Keratinocyte (primary cell): Measurements from ENCODE around the gene RAB11A. TPM values are rescaled to one million over a fixed set of nuclear protein-coding genes. Genes with fewer than 3 reads are reported as not detected.

Experiments
- DNase-seq: peaks from one replicate; pipeline ENCODE4 v3.0.0-alpha.2; 2011; ENCODE audit warnings: low read depth, missing footprints, low spot score
- FAIRE-seq: peaks from 2 replicates; lab custom pipeline; 2011; peaks lifted over from hg19 to GRCh38; lab: Jason Lieb, UNC
- H2AFZ ChIP-seq: 2 replicates; pipeline ENCODE4 v1.6.0; 2012; ENCODE audit warnings: low read length, control low read depth, inconsistent platforms; ENCODE audit not compliant: control insufficient read depth
- H3K27ac ChIP-seq: 2 replicates; pipeline ENCODE4 v1.5.1; 2011; ENCODE audit warnings: low read length; ENCODE audit not compliant: control insufficient read depth, insufficient read depth
- H3K27me3 ChIP-seq: 3 replicates; pipeline ENCODE4 v1.6.0; 2011; ENCODE audit warnings: low read length; ENCODE audit not compliant: control insufficient read depth, insufficient read depth; ENCODE audit errors: extremely low read depth
- H3K36me3 ChIP-seq, 2 experiments: 2 replicates in 1 of 2; 3 replicates in 1 of 2; pipeline ENCODE4 v1.5.1; 2011; ENCODE audit warnings: low read length in 2 of 2, mild to moderate bottlenecking in 1 of 2; ENCODE audit not compliant: control insufficient read depth in 2 of 2, insufficient read depth in 2 of 2; ENCODE audit errors: extremely low read depth in 1 of 2
- H3K4me1 ChIP-seq: 3 replicates; pipeline ENCODE4 v1.5.1; 2011; ENCODE audit warnings: low read length; ENCODE audit not compliant: control insufficient read depth, insufficient read depth; ENCODE audit errors: extremely low read depth
- H3K4me2 ChIP-seq: 3 replicates; pipeline ENCODE4 v1.6.0; 2011; ENCODE audit warnings: low read depth, low read length; ENCODE audit not compliant: control insufficient read depth, insufficient read depth; ENCODE audit errors: extremely low read depth
- H3K4me3 ChIP-seq, 3 experiments: fragments of 200-600 bp in 1 of 3; sonication (generic) in 1 of 3; 2 replicates in 2 of 3; 3 replicates in 1 of 3; pipeline ENCODE4 v1.5.1; 2011 to 2016; ENCODE audit warnings: low read length in 3 of 3, mild to moderate bottlenecking in 3 of 3, control low read depth in 2 of 3, inconsistent platforms in 1 of 3, low read depth in 1 of 3, mixed read lengths in 1 of 3, mixed run types in 1 of 3, moderate library complexity in 1 of 3; ENCODE audit not compliant: control insufficient read depth in 2 of 3, insufficient read depth in 2 of 3; ENCODE audit errors: extremely low read depth in 1 of 3
- H3K79me2 ChIP-seq: 2 replicates; pipeline ENCODE4 v1.6.0; 2012; ENCODE audit warnings: low read length; ENCODE audit not compliant: control insufficient read depth, insufficient read depth
- H3K9ac ChIP-seq: 3 replicates; pipeline ENCODE4 v1.6.0; 2011; ENCODE audit warnings: low read length; ENCODE audit not compliant: control insufficient read depth, insufficient read depth; ENCODE audit errors: extremely low read depth
- H3K9me1 ChIP-seq: 3 replicates; pipeline ENCODE4 v1.6.0; 2011; ENCODE audit warnings: low read length; ENCODE audit not compliant: control insufficient read depth, insufficient read depth; ENCODE audit errors: extremely low read depth
- H3K9me3 ChIP-seq: 2 replicates; pipeline ENCODE4 v1.5.1; 2012; ENCODE audit warnings: low read depth, low read length; ENCODE audit not compliant: control insufficient read depth
- H4K20me1 ChIP-seq: 3 replicates; pipeline ENCODE4 v1.6.0; 2011; ENCODE audit warnings: low read length; ENCODE audit not compliant: control insufficient read depth, insufficient read depth; ENCODE audit errors: extremely low read depth
- CTCF ChIP-seq, 3 experiments: IDR thresholded peaks in 1 of 3; conservative IDR thresholded peaks in 1 of 3; optimal IDR thresholded peaks in 1 of 3; 2 replicates in 2 of 3; 3 replicates in 1 of 3; pipeline versions ENCODE3 to v1.5.1; 2011; ENCODE audit warnings: low read length in 3 of 3, mild to moderate bottlenecking in 3 of 3, moderate library complexity in 2 of 3, control low read depth in 1 of 3, inconsistent platforms in 1 of 3; ENCODE audit not compliant: insufficient read depth in 2 of 3; ENCODE audit errors: extremely low read depth in 1 of 3
- EZH2 ChIP-seq: IDR thresholded peaks from one replicate; pipeline ENCODE4 v1.6.1; 2012; ENCODE audit warnings: inconsistent platforms, mild to moderate bottlenecking, low read length, moderate library complexity
- dilution Hi-C: fragments of 300-500 bp; cut with MboI; formaldehyde crosslinking; loops from one replicate; pipeline ENCODE4 v1.7.0; 2020; ENCODE audit warnings: low sequenced_read_pairs; ENCODE audit not compliant: extremely low pct_ligation_motif_present
- polyA plus RNA-seq, 5 experiments: library from polyadenylated mRNA; depleted of rRNA in 3 of 5; stranded (reverse) in 3 of 5; stranded (forward) in 1 of 5; unstranded in 1 of 5; fragments of >200 nt; gene quantifications; 1 replicate in 1 of 5; 2 replicates in 3 of 5; 3 replicates in 1 of 5; pipeline versions ENCODE4 v1.2.1 to v1.2.3, GENCODE V29; 2011 to 2012; ENCODE audit warnings: missing spikeins in 2 of 5, low read depth in 1 of 5, low replicate concordance in 1 of 5

RAB11A gene
- polyA plus RNA-seq, 1 donor (not counting 4 experiments of a cell fraction or from before 2014, with no cell fraction given), result 537 TPM

- DNase-seq, result no peak
- H3K4me2 ChIP-seq, result peak overlapping the region; percentile 25
- H3K27me3 ChIP-seq, result no peaks in the 10 kb centered on the region
- H3K9me3 ChIP-seq, result no peaks in the 10 kb centered on the region
- TF ChIP-seq EZH2 (no peak), CTCF (optimal IDR thresholded peaks at IDR 0.05 in 1 of 3, IDR thresholded peaks at IDR 0.05 in 1 of 3, conservative IDR thresholded peaks at IDR 0.05 in 1 of 3; ENCODE audit: extremely low read depth in 1 of 3, insufficient read depth in 2 of 3, low read length in 3 of 3) (no peak)
- no peak for FAIRE-seq
- peak overlapping the region; percentile 3 for H3K27ac ChIP-seq
- no peak overlapping the region for H2AFZ ChIP-seq
- peaks cover 15 to 18% of the 10 kb centered on the region in 2 experiments for H3K36me3 ChIP-seq
- H3K9me1 ChIP-seq, result no peaks in the 10 kb centered on the region
- H3K4me3 ChIP-seq, result no peak overlapping the region
- peaks cover 7% of the 10 kb centered on the region for H4K20me1 ChIP-seq
- dilution Hi-C loops, result no loop called here
- peaks cover 20% of the 10 kb centered on the region for H3K4me1 ChIP-seq
- peaks cover 89% of the 10 kb centered on the region for H3K79me2 ChIP-seq
- H3K9ac ChIP-seq, result no peak overlapping the region
Measured at GRCh38 chr15:65873256-65873655, 4.0 kb downstream of the RAB11A start.

GRCh38 chr15:65875458-65875857 lies 6.2 kb downstream of the RAB11A start:
- no peak overlapping the region for H3K9ac ChIP-seq
- no peaks in the 10 kb centered on the region for H3K27me3 ChIP-seq
- dilution Hi-C loops, result no loop called here
- H3K36me3 ChIP-seq, result peaks cover 21 to 22% of the 10 kb centered on the region in 2 experiments
- FAIRE-seq, result no peak
- no peak overlapping the region for H3K27ac ChIP-seq
- no peak for DNase-seq
- no peak overlapping the region for H3K4me3 ChIP-seq
- H2AFZ ChIP-seq, result no peak overlapping the region
- peaks cover 20% of the 10 kb centered on the region for H3K4me1 ChIP-seq
- H3K9me1 ChIP-seq, result no peaks in the 10 kb centered on the region
- peaks cover 7% of the 10 kb centered on the region for H4K20me1 ChIP-seq
- H3K9me3 ChIP-seq, result no peaks in the 10 kb centered on the region
- H3K4me2 ChIP-seq, result no peak overlapping the region
- TF ChIP-seq EZH2 (no peak), CTCF (optimal IDR thresholded peaks at IDR 0.05 in 1 of 3, IDR thresholded peaks at IDR 0.05 in 1 of 3, conservative IDR thresholded peaks at IDR 0.05 in 1 of 3; ENCODE audit: extremely low read depth in 1 of 3, insufficient read depth in 2 of 3, low read length in 3 of 3) (no peak)
- H3K79me2 ChIP-seq, result peaks cover 81% of the 10 kb centered on the region
